Mucosa of rectum (tissue), 2 donors: Measurements from ENCODE around the gene KCNA3.
"Not testable (repeated sequence)": the region's sequence is repeated elsewhere in the genome, so short reads cannot be mapped to it uniquely, and the experiment has no call there.

Experiments
- H3K27ac ChIP-seq, 2 donors: one replicate each; pipeline ENCODE4 v1.7.0; 2013; ENCODE audit warnings: inconsistent platforms in 2 of 2, low read depth in 2 of 2, low read length in 2 of 2
- H3K27me3 ChIP-seq, 2 donors: one replicate each; pipeline ENCODE4 v1.7.0; 2013; ENCODE audit warnings: low read length in 2 of 2; ENCODE audit not compliant: control insufficient read depth in 2 of 2, insufficient read depth in 2 of 2
- H3K36me3 ChIP-seq, 2 donors: one replicate each; pipeline ENCODE4 v1.7.0; 2013; ENCODE audit warnings: low read length in 2 of 2; ENCODE audit not compliant: control insufficient read depth in 2 of 2, insufficient read depth in 2 of 2
- H3K4me1 ChIP-seq, 2 donors: one replicate each; pipeline ENCODE4 v1.7.0; 2013; ENCODE audit warnings: low read length in 2 of 2, mild to moderate bottlenecking in 1 of 2; ENCODE audit not compliant: control insufficient read depth in 2 of 2, insufficient read depth in 2 of 2
- H3K4me3 ChIP-seq, 2 donors: one replicate each; pipeline ENCODE4 v1.7.0; 2013; ENCODE audit warnings: low read length in 2 of 2
- H3K9ac ChIP-seq, 2 donors: one replicate each; pipeline ENCODE4 v1.7.0; 2013; ENCODE audit warnings: low read length in 2 of 2, low read depth in 1 of 2, mild to moderate bottlenecking in 1 of 2
- H3K9me3 ChIP-seq, 2 donors: one replicate each; pipeline ENCODE4 v1.7.0; 2013; ENCODE audit warnings: low read length in 2 of 2; ENCODE audit not compliant: control insufficient read depth in 2 of 2
- donor health status: healthy.
- donor health status: Normal muscosa, but diverticular disease.

The KCNA3 gene

DNA sequence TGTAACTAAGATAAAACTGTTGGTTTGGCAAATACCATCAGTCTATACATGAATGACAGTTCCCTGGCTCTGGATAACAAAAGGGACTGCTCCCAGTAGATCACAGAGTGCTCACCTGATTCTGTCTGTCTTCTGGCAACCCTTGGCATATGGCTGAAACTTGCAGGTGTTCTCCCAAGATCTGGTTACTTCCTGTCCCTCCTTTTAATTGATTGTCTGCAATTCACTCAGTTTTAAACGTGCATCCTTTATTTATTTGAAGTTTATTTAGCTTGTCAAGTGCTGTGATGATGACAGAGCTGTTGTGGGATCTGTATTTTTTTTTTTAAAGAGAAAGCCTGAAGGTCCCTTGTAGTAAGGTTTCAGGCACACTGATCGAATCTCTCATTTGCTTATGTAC is 3.4 kb downstream of the KCNA3 start:
- Histone ChIP-seq H3K9ac (no peak overlapping the region), H3K36me3 (no peaks in the 10 kb centered on the region), H3K27me3 (peaks cover 15 to 26% of the 10 kb centered on the region in 2 donors), H3K9me3 (no peaks in the 10 kb centered on the region), H3K27ac (peak overlapping the region in 1 of 2 donors; percentile 85), H3K4me1 (peaks cover 0 to 2% of the 10 kb centered on the region in 2 donors), H3K4me3 (peak overlapping the region in 1 of 2 donors; percentile 74)

DNA sequence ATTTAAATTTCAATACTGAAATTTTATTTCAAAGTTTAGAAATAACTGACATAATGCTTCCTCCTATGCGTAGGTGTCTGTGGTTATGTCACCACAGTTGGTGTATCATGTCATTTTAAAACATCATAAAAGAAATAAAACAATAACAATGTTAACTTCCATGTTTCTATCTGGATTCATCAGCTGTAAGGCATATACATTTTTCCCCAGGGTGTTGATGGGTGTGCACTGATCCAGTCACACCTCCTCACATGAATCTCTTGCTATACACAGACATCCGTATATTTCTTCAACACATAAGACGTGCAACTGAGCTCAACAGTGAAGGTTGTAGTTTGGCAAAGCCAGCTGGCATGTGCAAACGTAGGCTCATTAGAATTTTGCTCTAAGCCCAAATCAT is 6.2 kb downstream of the KCNA3 start:
- Histone ChIP-seq H3K27me3 (peaks cover 5 to 13% of the 10 kb centered on the region in 2 donors), H3K4me3 (peak overlapping the region in 1 of 2 donors; percentile 39), H3K9ac (no peak overlapping the region), H3K4me1 (no peaks in the 10 kb centered on the region), H3K27ac (peak overlapping the region in 1 of 2 donors; percentile 24), H3K36me3 (no peaks in the 10 kb centered on the region), H3K9me3 (no peaks in the 10 kb centered on the region)

DNA sequence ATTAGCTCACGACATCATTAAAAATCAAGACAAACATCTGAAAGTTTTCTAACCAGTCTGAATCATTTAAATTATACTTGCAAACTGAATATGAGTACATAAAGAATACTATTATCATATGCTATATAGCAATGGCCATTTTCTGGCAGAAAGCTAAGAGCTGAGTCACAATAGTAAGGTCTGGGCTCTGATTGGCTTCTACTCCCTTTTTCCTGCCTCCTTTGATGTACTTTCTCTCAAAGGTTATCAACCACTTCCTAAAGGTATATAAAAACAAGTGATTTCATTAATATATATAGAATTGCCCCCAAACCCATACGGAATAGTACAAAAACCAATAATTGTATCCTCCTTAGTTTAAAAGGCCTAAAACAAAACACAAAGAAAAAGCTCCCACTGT is 7.0 kb downstream of the KCNA3 start:
- H3K36me3 ChIP-seq: no peaks in the 10 kb centered on the region
- H3K9me3 ChIP-seq: no peaks in the 10 kb centered on the region
- H3K9ac ChIP-seq: no peak overlapping the region
- no peak overlapping the region for H3K27ac ChIP-seq
- peaks cover 0 to 5% of the 10 kb centered on the region in 2 donors for H3K27me3 ChIP-seq
- no peak overlapping the region for H3K4me3 ChIP-seq
- H3K4me1 ChIP-seq: no peaks in the 10 kb centered on the region

DNA sequence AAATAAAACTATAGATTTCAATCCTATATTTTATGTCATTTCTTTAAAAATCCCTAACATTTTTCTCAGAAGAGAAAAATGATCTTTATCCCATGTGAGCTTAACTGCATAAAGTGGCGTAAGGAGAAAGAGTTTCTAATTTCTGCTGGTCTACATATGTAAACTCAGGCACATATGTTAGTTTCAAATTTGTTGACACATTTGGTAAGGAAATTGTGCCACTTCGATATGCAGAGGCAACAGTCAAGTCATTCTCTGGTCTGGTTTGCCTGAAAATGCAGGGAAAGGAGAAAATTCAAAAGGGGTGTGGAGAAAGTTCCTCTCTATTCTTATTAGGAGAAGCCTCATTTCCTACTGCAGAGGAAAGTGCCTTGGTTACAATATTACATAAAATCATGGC is 11.5 kb downstream of the KCNA3 start:
- Histone ChIP-seq H3K9ac (no peak overlapping the region), H3K36me3 (no peaks in the 10 kb centered on the region), H3K27ac (no peak overlapping the region), H3K4me3 (no peak overlapping the region), H3K27me3 (no peaks in the 10 kb centered on the region), H3K9me3 (no peaks in the 10 kb centered on the region), H3K4me1 (no peaks in the 10 kb centered on the region)

DNA sequence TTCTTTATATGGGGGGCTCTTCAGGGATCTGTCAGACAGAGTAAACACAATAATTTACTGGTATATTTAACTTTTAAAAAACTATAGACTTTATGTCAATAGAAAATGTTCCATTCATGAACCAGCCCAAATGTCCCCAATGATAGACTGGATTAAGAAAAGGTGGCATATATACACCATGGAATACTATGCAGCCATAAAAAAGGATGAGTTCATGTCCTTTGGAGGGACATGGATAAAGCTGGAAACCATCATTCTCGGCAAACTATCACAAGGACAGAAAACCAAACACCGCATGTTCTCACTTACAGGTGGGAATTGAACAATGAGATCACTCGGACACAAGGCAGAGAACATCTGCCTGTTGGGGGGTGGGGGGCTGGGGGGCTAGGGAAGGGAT is 15.2 kb downstream of the KCNA3 start:
- not testable (repeated sequence) for H3K9me3 ChIP-seq, H3K9ac ChIP-seq, H3K27ac ChIP-seq, H3K27me3 ChIP-seq, H3K4me3 ChIP-seq, H3K36me3 ChIP-seq, H3K4me1 ChIP-seq

DNA sequence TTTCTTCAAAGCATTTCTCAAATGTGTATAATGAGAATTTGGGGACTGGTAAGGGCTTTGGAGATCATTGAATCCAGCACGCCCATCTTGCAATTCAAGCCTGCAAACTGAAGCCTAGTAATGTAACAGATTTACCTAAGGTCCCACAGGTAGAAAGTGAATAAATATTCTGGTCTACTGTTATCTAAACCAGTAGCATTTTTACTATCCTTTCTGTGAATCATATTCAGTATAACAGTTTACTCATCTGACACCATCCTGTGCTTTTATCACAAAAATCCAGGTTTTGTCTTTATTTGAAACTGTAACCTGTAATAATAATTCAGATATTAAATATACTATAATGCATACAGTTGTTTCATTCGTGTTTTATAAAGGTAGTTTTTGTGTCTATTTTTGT is 17.4 kb downstream of the KCNA3 start:
- Histone ChIP-seq H3K4me3 (no peak overlapping the region), H3K27me3 (no peaks in the 10 kb centered on the region), H3K9ac (no peak overlapping the region), H3K27ac (no peak overlapping the region), H3K4me1 (no peaks in the 10 kb centered on the region), H3K36me3 (no peaks in the 10 kb centered on the region), H3K9me3 (no peaks in the 10 kb centered on the region)

DNA sequence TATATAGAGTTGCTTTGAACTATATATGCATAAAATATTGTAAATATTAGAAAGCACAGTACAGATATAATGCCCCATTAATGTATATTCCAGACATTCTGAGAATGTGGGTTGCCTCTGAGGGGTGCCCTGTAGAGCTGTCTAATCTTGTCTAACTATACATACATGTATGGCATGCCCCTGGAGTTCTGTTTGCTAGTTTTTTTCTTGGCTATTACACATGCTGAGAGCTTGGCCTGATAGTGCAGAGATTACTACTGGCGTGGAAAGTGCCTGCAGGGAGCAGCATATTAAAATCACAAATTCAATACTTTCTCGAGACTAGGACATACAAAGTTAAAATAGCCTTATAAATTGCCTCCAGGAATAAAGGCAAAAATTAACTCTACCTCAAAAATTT is 24.1 kb downstream of the KCNA3 start:
- no peaks in the 10 kb centered on the region for H3K36me3 ChIP-seq
- no peaks in the 10 kb centered on the region for H3K27me3 ChIP-seq
- H3K4me1 ChIP-seq: peaks cover 0 to 7% of the 10 kb centered on the region in 2 donors
- H3K9me3 ChIP-seq: no peaks in the 10 kb centered on the region
- no peak overlapping the region for H3K4me3 ChIP-seq
- no peak overlapping the region for H3K9ac ChIP-seq
- H3K27ac ChIP-seq: no peak overlapping the region

DNA sequence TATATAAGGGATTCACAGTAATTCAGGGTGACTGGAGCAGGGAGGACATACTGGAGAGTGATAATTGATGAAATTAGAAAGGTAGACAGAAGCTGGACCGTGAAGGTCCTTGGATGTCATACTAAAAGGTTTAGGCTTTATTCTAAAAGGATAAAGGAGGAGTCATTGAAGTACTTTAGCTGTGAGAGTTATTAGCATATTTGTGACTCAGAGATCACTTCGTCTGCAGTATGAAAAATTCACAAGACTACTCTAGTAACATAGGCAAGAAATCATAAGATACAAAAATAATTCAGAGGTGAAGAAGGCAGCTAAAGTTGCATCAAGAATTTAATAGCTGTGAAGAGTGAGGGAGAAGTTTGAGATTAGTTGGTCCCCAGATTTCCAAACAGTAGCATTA is 26.3 kb downstream of the KCNA3 start:
- Histone ChIP-seq H3K4me1 (peaks cover 0 to 7% of the 10 kb centered on the region in 2 donors), H3K27me3 (no peaks in the 10 kb centered on the region), H3K4me3 (no peak overlapping the region), H3K9ac (no peak overlapping the region), H3K27ac (no peak overlapping the region), H3K36me3 (no peaks in the 10 kb centered on the region), H3K9me3 (no peaks in the 10 kb centered on the region)

DNA sequence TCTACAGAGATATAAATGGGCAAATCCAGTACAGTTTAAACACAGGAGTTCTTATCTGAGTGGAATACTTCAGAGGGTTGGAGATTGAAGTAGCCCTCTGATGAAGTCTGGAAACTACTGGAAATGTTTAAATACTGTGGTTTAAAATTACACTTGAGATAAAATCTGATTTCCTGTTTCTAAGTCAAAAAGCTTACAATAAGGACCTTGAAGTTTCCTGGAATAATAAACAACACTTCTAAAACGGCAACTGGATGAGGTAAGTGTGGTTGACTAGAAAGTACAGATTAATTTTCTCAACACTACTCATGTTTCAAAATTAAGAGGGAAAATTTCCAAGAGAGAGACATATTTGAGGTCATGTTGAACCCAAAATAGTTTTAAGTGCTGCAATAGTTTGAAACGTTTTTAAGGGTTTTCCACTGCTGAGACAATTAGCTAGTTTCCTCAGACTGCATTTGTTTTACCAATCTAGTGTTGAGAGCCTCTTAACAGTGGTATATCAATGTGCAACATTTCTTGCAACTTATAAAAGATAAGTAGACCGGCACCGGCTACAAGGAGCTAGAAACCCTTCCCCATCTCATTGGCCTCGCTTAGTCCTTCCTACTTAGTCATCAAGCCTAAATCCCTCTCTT is 27.4 kb downstream of the KCNA3 start:
- no peak overlapping the region for H3K4me3 ChIP-seq
- no peak overlapping the region for H3K27ac ChIP-seq
- H3K27me3 ChIP-seq: no peaks in the 10 kb centered on the region

DNA sequence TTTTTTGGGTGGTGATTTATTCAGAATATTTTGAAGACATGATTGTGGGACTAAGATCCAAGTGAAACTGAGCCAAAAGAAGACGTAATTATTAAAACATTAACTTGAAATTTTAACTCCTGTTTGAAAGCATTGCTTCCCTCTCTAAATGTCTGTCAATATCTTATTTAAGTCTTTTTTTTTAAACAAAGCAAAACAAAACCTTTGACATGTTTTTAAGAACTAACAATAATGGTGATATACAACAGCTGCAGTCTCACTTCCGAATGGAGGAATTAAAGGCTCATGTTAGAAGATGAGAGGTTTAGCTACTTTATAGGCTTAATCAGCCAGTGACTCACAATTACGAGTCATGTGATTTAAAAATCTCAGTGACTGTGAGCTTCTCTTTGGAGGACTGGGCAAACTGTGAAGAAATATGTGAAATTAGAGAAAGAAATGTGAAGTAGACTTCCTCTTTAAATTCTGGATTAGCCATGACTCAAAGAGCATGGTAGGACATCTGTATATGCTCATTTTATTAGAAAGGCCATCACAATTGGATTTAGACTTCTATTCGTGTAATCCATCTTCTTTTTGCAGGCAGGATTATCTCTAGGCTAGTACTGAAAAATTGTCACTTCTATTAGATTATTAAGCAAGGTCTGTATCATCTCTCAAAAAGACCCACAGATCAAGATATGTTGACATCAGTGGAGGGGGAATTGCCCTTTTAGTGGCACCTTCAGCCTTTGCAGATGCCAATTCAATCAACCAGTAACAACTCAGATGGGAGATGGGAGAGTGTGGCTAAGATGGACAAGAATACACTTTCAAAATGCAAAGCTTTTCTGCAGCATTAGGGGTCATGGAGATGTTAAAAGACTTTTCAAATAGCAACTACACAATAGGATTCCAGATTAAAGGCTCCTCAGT is 28.7 kb downstream of the KCNA3 start:
- H3K9me3 ChIP-seq: no peaks in the 10 kb centered on the region
- peaks cover 0 to 7% of the 10 kb centered on the region in 2 donors for H3K4me1 ChIP-seq
- no peak overlapping the region for H3K9ac ChIP-seq
- H3K4me3 ChIP-seq: no peak overlapping the region
- no peaks in the 10 kb centered on the region for H3K27me3 ChIP-seq
- no peaks in the 10 kb centered on the region for H3K36me3 ChIP-seq
- no peak overlapping the region for H3K27ac ChIP-seq

More for the DNA sequence above, 27.4 kb downstream of the KCNA3 start:
- no peak overlapping the region for H3K9ac ChIP-seq
- H3K36me3 ChIP-seq: no peaks in the 10 kb centered on the region
- no peaks in the 10 kb centered on the region for H3K9me3 ChIP-seq
- H3K4me1 ChIP-seq: peaks cover 0 to 7% of the 10 kb centered on the region in 2 donors
